DOHH2 (cell line): ENCODE data around the gene TSHZ1.

Experiments
- CTCF ChIP-seq: fragments of 200-600 bp; sonication (generic); IDR thresholded peaks from one replicate; pipeline ENCODE4 v1.5.1; 2014; ENCODE audit warnings: antibody characterized with exemption, mild to moderate bottlenecking, low read depth, low read length; ENCODE audit not compliant: poor library complexity, severe bottlenecking
- EZH2phosphoT487 ChIP-seq: fragments of 200-600 bp; sonication (generic); IDR thresholded peaks from 2 replicates; pipeline ENCODE4 v1.6.1; 2017; ENCODE audit warnings: borderline replicate concordance, mild to moderate bottlenecking, antibody characterized with exemption, low read length, moderate library complexity, mixed read lengths

- no peak for TF ChIP-seq CTCF
- no peak for TF ChIP-seq EZH2phosphoT487
Measured at GRCh38 chr18:75228967-75229366, 18.4 kb downstream of the TSHZ1 start.
